Retinal pigment epithelial cell (primary cell): ENCODE results near the gene PRRT2.

Experiments used
- DNase-seq: peaks from one replicate; pipeline ENCODE4 v3.0.0-alpha.2; 2010; ENCODE audit warnings: low read depth
- H3K4me3 ChIP-seq: 2 replicates; pipeline ENCODE4 v1.5.1; 2011; ENCODE audit warnings: mild to moderate bottlenecking, low read length, control low read depth, moderate library complexity
- TF ChIP-seq, protein P1 (sequence below): conservative IDR thresholded peaks from 2 replicates; pipeline ENCODE4 v1.5.1; 2011; ENCODE audit warnings: low read depth, low read length, control low read depth, inconsistent platforms

Gene PRRT2

DNA sequence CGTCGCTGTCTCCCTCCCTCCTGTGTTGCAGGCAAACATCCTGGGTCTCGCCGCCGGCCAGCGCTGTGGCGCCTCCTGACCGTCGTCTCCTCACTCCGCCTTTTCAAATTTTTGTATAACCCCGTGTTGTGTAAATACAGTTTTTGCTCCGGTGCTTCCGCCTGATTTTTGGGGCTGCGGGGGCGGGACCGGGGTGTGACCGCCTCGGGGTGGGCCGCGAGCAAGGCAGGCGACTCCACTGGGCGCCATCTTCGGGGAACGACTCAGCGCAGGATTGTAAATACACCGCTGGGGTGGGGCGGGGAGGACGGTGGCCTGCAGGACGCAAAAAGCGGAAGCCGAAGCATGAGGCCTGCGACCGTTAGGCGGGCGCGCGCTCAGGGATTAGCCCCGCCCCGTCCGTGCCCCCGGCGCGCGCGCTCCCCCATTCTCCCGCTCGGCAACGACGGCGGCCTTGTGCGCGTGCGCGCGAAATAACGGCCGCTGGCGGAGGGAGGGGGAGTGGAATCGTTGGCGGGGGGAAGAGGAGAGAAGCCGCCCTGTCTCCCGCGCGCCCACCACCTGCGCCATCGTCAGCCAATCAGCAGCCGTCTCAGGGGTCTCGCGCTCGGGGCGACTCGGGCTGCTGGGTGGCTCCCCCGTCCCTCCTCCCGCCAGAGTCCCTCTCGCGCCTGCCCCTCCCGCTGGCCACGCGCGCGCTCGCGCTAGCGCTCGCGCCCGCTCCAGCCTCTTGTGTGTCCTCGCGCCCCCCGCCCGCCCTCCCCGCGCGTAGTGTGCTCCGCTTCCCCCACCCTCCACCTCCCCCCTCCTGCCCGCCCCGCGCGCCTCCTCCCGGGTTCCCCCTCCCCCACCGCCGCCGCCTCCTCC is 6.5 kb upstream of the PRRT2 start:
- peak; percentile 90 for DNase-seq
- TF ChIP-seq, protein P1, sequence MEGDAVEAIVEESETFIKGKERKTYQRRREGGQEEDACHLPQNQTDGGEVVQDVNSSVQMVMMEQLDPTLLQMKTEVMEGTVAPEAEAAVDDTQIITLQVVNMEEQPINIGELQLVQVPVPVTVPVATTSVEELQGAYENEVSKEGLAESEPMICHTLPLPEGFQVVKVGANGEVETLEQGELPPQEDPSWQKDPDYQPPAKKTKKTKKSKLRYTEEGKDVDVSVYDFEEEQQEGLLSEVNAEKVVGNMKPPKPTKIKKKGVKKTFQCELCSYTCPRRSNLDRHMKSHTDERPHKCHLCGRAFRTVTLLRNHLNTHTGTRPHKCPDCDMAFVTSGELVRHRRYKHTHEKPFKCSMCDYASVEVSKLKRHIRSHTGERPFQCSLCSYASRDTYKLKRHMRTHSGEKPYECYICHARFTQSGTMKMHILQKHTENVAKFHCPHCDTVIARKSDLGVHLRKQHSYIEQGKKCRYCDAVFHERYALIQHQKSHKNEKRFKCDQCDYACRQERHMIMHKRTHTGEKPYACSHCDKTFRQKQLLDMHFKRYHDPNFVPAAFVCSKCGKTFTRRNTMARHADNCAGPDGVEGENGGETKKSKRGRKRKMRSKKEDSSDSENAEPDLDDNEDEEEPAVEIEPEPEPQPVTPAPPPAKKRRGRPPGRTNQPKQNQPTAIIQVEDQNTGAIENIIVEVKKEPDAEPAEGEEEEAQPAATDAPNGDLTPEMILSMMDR = no peak

DNA sequence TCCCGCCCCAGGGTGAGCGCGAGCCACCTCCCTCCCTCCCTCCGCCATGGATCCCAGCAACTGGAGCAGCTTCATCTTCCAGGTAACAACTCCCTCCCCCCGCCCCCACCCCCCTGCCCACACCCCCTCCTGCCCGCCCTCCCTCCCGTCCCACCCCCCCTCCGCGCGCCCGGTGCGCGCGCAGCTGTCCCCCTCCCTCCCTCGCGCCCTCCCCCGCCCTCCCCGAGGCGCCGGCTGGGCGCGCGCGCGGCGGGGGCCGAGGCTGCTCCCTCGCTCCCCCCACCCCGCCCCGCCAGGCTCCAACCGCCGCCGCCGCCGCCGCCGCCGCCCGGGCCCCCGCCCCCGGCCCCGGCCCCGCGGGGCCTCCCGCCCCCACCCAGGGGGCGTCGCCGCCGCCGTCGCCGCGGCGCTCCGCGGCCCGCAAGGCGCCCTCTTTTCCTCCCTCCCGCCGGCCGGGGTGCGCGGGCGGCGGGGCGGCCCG is 5.9 kb upstream of the PRRT2 start, which contains the start of gene MAZ:
Gene MAZ (plus strand): TSS at position 431 of the 481 bp plus-strand sequence. CDS start 173 bp downstream, outside the sequence.
- no peak for DNase-seq
- TF ChIP-seq, protein P1 = no peak
- peak within 1 kb of the TSS; percentile 79 for H3K4me3 ChIP-seq

More for the DNA sequence above, 6.5 kb upstream of the PRRT2 start:
- peak overlapping the region; percentile 79 for H3K4me3 ChIP-seq

DNA sequence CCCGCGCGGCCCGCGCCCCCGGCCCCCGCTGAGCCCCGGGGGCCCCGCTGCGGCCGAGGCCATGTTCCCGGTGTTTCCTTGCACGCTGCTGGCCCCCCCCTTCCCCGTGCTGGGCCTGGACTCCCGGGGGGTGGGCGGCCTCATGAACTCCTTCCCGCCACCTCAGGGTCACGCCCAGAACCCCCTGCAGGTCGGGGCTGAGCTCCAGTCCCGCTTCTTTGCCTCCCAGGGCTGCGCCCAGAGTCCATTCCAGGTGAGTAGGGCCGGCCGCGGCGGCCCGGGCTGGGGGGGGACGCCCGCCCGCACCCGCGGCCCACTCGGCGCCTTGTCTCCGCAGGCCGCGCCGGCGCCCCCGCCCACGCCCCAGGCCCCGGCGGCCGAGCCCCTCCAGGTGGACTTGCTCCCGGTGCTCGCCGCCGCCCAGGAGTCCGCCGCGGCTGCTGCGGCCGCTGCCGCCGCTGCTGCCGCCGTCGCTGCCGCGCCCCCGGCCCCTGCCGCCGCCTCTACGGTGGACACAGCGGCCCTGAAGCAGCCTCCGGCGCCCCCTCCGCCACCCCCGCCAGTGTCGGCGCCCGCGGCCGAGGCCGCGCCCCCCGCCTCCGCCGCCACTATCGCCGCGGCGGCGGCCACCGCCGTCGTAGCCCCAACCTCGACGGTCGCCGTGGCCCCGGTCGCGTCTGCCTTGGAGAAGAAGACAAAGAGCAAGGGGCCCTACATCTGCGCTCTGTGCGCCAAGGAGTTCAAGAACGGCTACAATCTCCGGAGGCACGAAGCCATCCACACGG is 5.2 kb upstream of the PRRT2 start:
- TF ChIP-seq, protein P1 = no peak
- no peak for DNase-seq
- peak overlapping the region; percentile 64 for H3K4me3 ChIP-seq

DNA sequence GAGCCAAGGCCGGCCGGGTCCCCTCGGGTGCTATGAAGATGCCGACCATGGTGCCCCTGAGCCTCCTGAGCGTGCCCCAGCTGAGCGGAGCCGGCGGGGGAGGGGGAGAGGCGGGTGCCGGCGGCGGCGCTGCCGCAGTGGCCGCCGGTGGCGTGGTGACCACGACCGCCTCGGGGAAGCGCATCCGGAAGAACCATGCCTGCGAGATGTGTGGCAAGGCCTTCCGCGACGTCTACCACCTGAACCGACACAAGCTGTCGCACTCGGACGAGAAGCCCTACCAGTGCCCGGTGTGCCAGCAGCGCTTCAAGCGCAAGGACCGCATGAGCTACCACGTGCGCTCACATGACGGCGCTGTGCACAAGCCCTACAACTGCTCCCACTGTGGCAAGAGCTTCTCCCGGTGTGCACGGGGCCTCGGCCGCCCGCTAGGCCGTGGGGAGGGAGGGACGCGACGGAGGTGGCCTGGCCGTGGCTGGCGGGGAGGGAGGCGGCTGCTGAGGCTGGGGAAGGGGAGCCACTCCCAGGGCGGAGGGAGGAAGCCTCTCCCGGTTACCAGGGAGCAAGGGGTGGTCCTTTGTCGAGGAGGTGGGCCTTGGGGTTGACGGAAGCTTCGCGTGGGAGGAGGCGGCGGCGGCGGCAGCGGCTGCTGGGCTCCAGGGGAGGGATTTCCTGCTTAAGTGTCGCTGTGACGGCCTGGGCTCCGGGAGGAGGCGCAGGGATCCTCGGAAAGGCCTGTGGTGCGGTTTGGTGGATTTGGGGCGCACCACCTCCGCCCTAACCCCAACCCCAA is 4.4 kb upstream of the PRRT2 start:
- TF ChIP-seq, protein P1 = peak; percentile 35
- peak overlapping the region; percentile 64 for H3K4me3 ChIP-seq
- peak; percentile 84 for DNase-seq

DNA sequence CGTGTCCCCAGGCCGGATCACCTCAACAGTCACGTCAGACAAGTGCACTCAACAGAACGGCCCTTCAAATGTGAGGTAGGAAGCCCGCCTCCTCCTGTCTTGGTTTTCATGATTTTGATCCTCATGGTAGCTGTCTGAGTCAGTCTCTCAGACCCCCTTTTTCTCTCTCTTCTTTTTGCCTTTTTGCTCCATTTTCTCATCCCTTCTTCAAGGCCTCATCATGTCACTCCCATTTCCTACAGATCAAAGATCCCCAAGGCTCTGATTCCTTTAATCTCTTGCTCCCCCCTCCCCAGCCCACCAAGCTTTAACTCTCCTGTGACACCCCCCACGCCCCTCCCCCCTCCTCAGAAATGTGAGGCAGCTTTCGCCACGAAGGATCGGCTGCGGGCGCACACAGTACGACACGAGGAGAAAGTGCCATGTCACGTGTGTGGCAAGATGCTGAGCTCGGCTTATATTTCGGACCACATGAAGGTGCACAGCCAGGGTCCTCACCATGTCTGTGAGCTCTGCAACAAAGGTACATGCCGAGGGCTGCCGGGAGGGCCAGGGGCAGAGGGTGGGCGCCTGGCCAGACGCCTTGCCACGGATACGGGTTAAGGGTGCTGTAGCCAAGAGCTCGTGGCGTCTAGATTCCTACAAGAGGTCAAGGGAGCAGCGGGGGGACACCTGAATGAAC is 3.6 kb upstream of the PRRT2 start:
- TF ChIP-seq, protein P1 = no peak
- no peak for DNase-seq
- peak overlapping the region; percentile 64 for H3K4me3 ChIP-seq
